Measurements from ENCODE around the gene CAPN13. TPM values are rescaled to one million over a fixed set of nuclear protein-coding genes. Genes with fewer than 3 reads are reported as not detected.
A peak's percentile ranks its signal among the peaks of the same experiment; 100 is the strongest.

Gene CAPN13
- total and polyA plus RNA-seq, 4 experiments from 2014 or later: not detected

DNA sequence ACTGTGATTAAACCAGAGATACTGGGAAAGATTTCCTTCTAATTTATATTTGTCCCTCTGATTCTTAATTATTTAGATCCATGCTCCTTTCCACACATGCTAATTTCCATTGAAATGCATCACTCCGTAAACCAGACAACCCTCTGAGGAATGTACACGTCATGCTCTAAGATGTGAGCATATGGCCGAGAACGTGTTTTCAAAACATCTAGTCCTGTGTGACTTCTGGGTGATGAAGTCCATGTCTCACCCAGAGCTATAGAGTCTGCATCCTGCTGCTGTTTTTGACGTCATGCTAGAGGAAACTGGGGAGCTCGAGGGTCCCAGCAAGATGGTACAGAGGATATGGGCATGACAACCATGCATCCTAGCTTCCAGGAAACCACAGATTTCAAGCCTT is 53.6 kb downstream of the CAPN13 start:
- intact Hi-C loops (cut with micrococcal nuclease): no loop called here
- Mint-ChIP-seq H3K27me3 (peaks cover 12 to 27% of the 10 kb centered on the region in 2 donors), H3K4me3 (no peak overlapping the region), H3K9me3 (no peaks in the 10 kb centered on the region), H3K27ac (no peak overlapping the region), H3K36me3 (no peaks in the 10 kb centered on the region), H3K4me1 (no peaks in the 10 kb centered on the region)
- CTCF ChIA-PET (ENCODE audit: partially characterized antibody): no interaction called here
- no peaks in the 10 kb centered on the region for H3K4me1 ChIP-seq (ENCODE audit: insufficient read depth, low read length)
- no peak overlapping the region for H3K4me3 ChIP-seq (ENCODE audit: low read length in 2 of 2)
- no peaks in the 10 kb centered on the region for H3K9me3 ChIP-seq (ENCODE audit: control insufficient read depth in 1 of 2, low read length in 2 of 2)
- no peaks in the 10 kb centered on the region for H3K36me3 ChIP-seq (ENCODE audit: insufficient read depth, low read length)
- no peak for DNase-seq
- no peaks in the 10 kb centered on the region for H3K27me3 ChIP-seq (ENCODE audit: insufficient read depth, low read length)
- no peak overlapping the region for H3K27ac ChIP-seq (ENCODE audit: low read depth, low read length)
- POLR2A ChIA-PET (ENCODE audit: partially characterized antibody): no interaction called here

GRCh38 chr2:30752811-30753210 is 54.4 kb downstream of the CAPN13 start:
- Histone ChIP-seq H3K27me3 (ENCODE audit: insufficient read depth, low read length) (no peaks in the 10 kb centered on the region), H3K4me1 (ENCODE audit: insufficient read depth, low read length) (no peaks in the 10 kb centered on the region), H3K36me3 (ENCODE audit: insufficient read depth, low read length) (no peaks in the 10 kb centered on the region), H3K9me3 (ENCODE audit: control insufficient read depth in 1 of 2, low read length in 2 of 2) (no peaks in the 10 kb centered on the region), H3K27ac (ENCODE audit: low read depth, low read length) (no peak overlapping the region), H3K4me3 (ENCODE audit: low read length in 2 of 2) (no peak overlapping the region)
- ChIA-PET POLR2A (ENCODE audit: partially characterized antibody) (no interaction called here), CTCF (ENCODE audit: partially characterized antibody) (no interaction called here)
- no peaks in the 10 kb centered on the region for H3K36me3 Mint-ChIP-seq
- H3K4me3 Mint-ChIP-seq: no peak overlapping the region
- no peaks in the 10 kb centered on the region for H3K9me3 Mint-ChIP-seq
- no peak for DNase-seq
- H3K4me1 Mint-ChIP-seq: no peaks in the 10 kb centered on the region
- intact Hi-C loops (cut with micrococcal nuclease): no loop called here
- peaks cover 12 to 27% of the 10 kb centered on the region in 2 donors for H3K27me3 Mint-ChIP-seq
- no peak overlapping the region for H3K27ac Mint-ChIP-seq

DNA sequence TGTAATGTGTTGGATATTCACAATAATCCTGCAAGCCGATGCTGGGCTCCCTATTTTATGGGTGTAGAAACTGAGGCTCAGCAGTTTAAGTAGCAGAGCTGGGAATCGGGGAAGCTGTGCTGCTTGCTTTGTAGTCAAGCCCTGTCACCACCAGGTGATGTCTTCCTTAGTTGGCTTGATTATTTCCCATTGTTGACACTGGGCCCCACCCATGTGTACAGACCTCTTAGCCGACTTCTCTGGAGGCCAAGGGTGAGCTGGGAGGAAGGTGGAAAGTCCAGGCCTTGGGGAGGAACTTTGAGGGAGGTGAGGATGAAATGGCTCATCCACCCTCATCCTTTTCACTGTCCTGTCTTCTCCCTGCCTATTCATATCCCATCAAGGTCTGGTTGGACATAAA is 60.0 kb downstream of the CAPN13 start:
- Histone ChIP-seq H3K4me3 (ENCODE audit: low read length in 2 of 2) (no peak overlapping the region), H3K36me3 (ENCODE audit: insufficient read depth, low read length) (no peaks in the 10 kb centered on the region), H3K27me3 (ENCODE audit: insufficient read depth, low read length) (no peaks in the 10 kb centered on the region), H3K9me3 (ENCODE audit: control insufficient read depth in 1 of 2, low read length in 2 of 2) (no peaks in the 10 kb centered on the region), H3K27ac (ENCODE audit: low read depth, low read length) (no peak overlapping the region), H3K4me1 (ENCODE audit: insufficient read depth, low read length) (no peaks in the 10 kb centered on the region)
- ChIA-PET CTCF (ENCODE audit: partially characterized antibody) (no interaction called here), POLR2A (ENCODE audit: partially characterized antibody) (no interaction called here)
- Mint-ChIP-seq H3K27me3 (peaks cover 4 to 18% of the 10 kb centered on the region in 2 donors), H3K4me3 (no peak overlapping the region), H3K9me3 (no peaks in the 10 kb centered on the region), H3K27ac (no peak overlapping the region), H3K4me1 (no peaks in the 10 kb centered on the region), H3K36me3 (no peaks in the 10 kb centered on the region)
- DNase-seq: no peak
- intact Hi-C loops (cut with micrococcal nuclease): no loop called here

DNA sequence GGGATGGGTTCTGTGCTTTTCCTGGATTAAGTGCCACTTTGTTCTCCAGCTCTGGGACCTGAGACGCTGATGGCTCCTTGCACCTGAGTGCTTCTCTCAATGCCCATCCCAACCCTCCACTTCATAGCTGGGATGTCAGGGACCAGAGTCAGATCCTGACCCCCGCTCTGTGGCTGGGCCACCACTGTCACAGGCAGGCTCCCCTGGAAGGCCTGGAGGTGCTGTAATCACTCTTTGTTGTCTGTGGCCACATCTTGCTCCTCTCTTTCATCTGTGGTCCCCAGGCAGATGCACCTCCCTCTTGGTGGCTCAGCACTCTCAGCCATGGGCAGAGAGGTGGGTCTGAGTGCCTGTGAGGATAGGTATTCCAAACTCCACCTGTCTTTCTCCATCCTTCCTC is 62.4 kb downstream of the CAPN13 start:
- POLR2A ChIA-PET (ENCODE audit: partially characterized antibody): no interaction called here
- DNase-seq: no peak
- H3K27ac Mint-ChIP-seq: no peak overlapping the region
- Histone ChIP-seq H3K4me1 (ENCODE audit: insufficient read depth, low read length) (no peaks in the 10 kb centered on the region), H3K9me3 (ENCODE audit: control insufficient read depth in 1 of 2, low read length in 2 of 2) (no peaks in the 10 kb centered on the region), H3K27ac (ENCODE audit: low read depth, low read length) (no peak overlapping the region), H3K36me3 (ENCODE audit: insufficient read depth, low read length) (no peaks in the 10 kb centered on the region), H3K27me3 (ENCODE audit: insufficient read depth, low read length) (no peaks in the 10 kb centered on the region), H3K4me3 (ENCODE audit: low read length in 2 of 2) (no peak overlapping the region)
- intact Hi-C loops (cut with micrococcal nuclease): no loop called here
- CTCF ChIA-PET (ENCODE audit: partially characterized antibody): no interaction called here
- no peaks in the 10 kb centered on the region for H3K36me3 Mint-ChIP-seq
- H3K9me3 Mint-ChIP-seq: no peaks in the 10 kb centered on the region
- peaks cover 1 to 12% of the 10 kb centered on the region in 2 donors for H3K27me3 Mint-ChIP-seq
- no peak overlapping the region for H3K4me3 Mint-ChIP-seq
- no peaks in the 10 kb centered on the region for H3K4me1 Mint-ChIP-seq

GRCh38 chr2:30741576-30741975 is 65.7 kb downstream of the CAPN13 start:
- Histone ChIP-seq H3K4me3 (ENCODE audit: low read length in 2 of 2) (no peak overlapping the region), H3K27me3 (ENCODE audit: insufficient read depth, low read length) (no peaks in the 10 kb centered on the region), H3K36me3 (ENCODE audit: insufficient read depth, low read length) (no peaks in the 10 kb centered on the region), H3K4me1 (ENCODE audit: insufficient read depth, low read length) (no peaks in the 10 kb centered on the region), H3K9me3 (ENCODE audit: control insufficient read depth in 1 of 2, low read length in 2 of 2) (no peaks in the 10 kb centered on the region), H3K27ac (ENCODE audit: low read depth, low read length) (no peak overlapping the region)
- no peaks in the 10 kb centered on the region for H3K9me3 Mint-ChIP-seq
- H3K4me3 Mint-ChIP-seq: no peak overlapping the region
- H3K27me3 Mint-ChIP-seq: peaks cover 1 to 17% of the 10 kb centered on the region in 2 donors
- intact Hi-C loops (cut with micrococcal nuclease): no loop called here
- H3K36me3 Mint-ChIP-seq: no peaks in the 10 kb centered on the region
- DNase-seq: no peak
- CTCF ChIA-PET (ENCODE audit: partially characterized antibody): no interaction called here
- no peak overlapping the region for H3K27ac Mint-ChIP-seq
- POLR2A ChIA-PET (ENCODE audit: partially characterized antibody): no interaction called here
- H3K4me1 Mint-ChIP-seq: no peaks in the 10 kb centered on the region

DNA sequence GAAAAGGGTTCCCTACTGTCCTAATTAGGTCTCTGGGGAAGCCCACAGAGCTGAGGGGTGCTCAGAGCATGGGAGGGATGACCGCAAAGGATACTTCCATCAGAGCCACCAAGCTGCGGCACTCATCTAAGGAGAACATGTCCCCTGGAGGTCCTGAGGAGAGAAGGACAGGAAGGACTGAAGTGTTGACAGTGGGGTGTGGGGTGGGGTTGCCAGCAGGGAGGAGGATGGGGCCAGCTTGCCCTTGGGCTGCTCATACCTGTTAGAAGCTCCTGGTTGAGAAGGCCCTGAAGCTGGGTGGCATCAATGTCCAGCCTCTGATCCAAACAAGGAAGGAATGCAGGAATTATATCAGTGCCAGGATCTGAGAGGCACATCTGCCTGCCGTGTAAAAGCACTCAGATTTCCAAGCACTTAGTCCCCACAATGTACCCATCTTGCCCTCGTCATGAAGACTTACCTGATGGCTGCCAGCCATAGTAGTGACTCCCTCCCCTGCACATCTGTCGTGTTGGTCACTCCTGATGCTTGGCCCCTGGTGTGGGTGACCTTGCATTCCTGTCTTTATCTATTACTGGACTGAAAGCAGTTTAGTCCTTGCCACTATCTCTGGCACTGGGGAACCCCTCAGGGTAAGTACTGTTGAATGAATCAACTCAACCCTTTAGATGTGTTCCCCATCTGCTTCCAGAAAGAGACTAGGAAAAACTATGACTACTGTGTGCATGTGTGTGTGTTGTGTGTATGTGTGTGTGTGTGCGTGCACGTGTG is 68.9 kb downstream of the CAPN13 start:
- no peak for DNase-seq
- no peaks in the 10 kb centered on the region for H3K4me1 Mint-ChIP-seq
- H3K27ac ChIP-seq (ENCODE audit: low read depth, low read length): no peak overlapping the region
- no peaks in the 10 kb centered on the region for H3K9me3 Mint-ChIP-seq
- no peaks in the 10 kb centered on the region for H3K9me3 ChIP-seq (ENCODE audit: control insufficient read depth in 1 of 2, low read length in 2 of 2)
- H3K36me3 ChIP-seq (ENCODE audit: insufficient read depth, low read length): no peaks in the 10 kb centered on the region
- peaks cover 2 to 16% of the 10 kb centered on the region in 2 donors for H3K27me3 Mint-ChIP-seq
- intact Hi-C loops (cut with micrococcal nuclease): no loop called here
- no peaks in the 10 kb centered on the region for H3K36me3 Mint-ChIP-seq
- peaks cover 5% of the 10 kb centered on the region for H3K27me3 ChIP-seq (ENCODE audit: insufficient read depth, low read length)
- ChIA-PET POLR2A (ENCODE audit: partially characterized antibody) (no interaction called here), CTCF (ENCODE audit: partially characterized antibody) (no interaction called here)
- no peak overlapping the region for H3K4me3 Mint-ChIP-seq
- no peaks in the 10 kb centered on the region for H3K4me1 ChIP-seq (ENCODE audit: insufficient read depth, low read length)
- peak overlapping the region in 1 of 7 donors; percentile 58 for H3K27ac Mint-ChIP-seq
- H3K4me3 ChIP-seq (ENCODE audit: low read length in 2 of 2): no peak overlapping the region

DNA sequence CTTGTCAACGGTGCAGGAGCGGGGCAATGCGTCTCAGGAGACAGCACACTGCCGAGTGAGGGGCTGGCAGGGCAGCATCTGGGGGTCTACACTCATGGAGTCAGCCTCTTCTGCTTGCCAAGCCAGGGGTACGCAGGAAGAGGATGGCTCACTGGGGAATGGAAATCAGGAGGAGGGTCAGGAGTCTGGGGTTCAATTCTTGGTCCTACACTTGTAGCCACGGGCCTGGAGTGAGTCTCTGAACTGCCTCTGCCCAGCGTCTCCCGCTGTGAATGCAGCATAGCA is 70.0 kb downstream of the CAPN13 start:
- no peaks in the 10 kb centered on the region for H3K36me3 ChIP-seq (ENCODE audit: insufficient read depth, low read length)
- Mint-ChIP-seq H3K9me3 (no peaks in the 10 kb centered on the region), H3K36me3 (no peaks in the 10 kb centered on the region), H3K4me1 (no peaks in the 10 kb centered on the region), H3K4me3 (no peak overlapping the region), H3K27me3 (peaks cover 4 to 17% of the 10 kb centered on the region in 2 donors), H3K27ac (no peak overlapping the region)
- no peak overlapping the region for H3K4me3 ChIP-seq (ENCODE audit: low read length in 2 of 2)
- peaks cover 5% of the 10 kb centered on the region for H3K27me3 ChIP-seq (ENCODE audit: insufficient read depth, low read length)
- intact Hi-C loops (cut with micrococcal nuclease): no loop called here
- H3K27ac ChIP-seq (ENCODE audit: low read depth, low read length): no peak overlapping the region
- ChIA-PET CTCF (ENCODE audit: partially characterized antibody) (no interaction called here), POLR2A (ENCODE audit: partially characterized antibody) (no interaction called here)
- no peaks in the 10 kb centered on the region for H3K4me1 ChIP-seq (ENCODE audit: insufficient read depth, low read length)
- DNase-seq: no peak
- no peaks in the 10 kb centered on the region for H3K9me3 ChIP-seq (ENCODE audit: control insufficient read depth in 1 of 2, low read length in 2 of 2)

Measured in CD4-positive, alpha-beta memory T cell (primary cell).